NCI-H1436 treated with DMSO at 0.1 percent for 48 hours (cell line): ENCODE data around the gene KIF6.

ENCODE experiments used
- DNase-seq: peaks from one replicate; lab custom pipeline; 2025; lab: John Stamatoyannopoulos, UW

KIF6 gene

GRCh38 chr6:39665861-39666260 lies 59.3 kb downstream of the KIF6 start:
- no peak for DNase-seq

GRCh38 chr6:39664173-39664572 lies 61.0 kb downstream of the KIF6 start:
- DNase-seq: no peak

GRCh38 chr6:39657355-39658135 lies 67.7 kb downstream of the KIF6 start:
- no peak for DNase-seq

DNA sequence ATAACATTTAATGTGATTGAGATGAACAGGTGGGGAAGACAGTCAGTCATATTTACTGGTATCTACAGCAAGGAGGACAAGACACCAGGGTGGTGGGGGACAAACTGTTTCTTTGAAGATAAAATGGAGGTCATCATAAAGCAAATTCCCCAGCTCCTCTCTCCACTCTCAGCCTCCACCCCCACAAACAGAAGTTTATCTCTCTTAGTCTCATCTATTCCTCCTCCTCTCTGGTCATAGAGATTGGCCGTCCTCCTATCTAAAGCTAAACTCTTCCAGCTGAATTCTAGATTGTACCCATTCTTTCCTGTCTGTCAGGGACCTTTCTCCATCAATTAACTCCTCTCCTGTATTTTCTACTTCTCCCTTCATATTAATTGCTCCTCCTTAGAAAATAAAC lies 71.1 kb downstream of the KIF6 start:
- no peak for DNase-seq

DNA sequence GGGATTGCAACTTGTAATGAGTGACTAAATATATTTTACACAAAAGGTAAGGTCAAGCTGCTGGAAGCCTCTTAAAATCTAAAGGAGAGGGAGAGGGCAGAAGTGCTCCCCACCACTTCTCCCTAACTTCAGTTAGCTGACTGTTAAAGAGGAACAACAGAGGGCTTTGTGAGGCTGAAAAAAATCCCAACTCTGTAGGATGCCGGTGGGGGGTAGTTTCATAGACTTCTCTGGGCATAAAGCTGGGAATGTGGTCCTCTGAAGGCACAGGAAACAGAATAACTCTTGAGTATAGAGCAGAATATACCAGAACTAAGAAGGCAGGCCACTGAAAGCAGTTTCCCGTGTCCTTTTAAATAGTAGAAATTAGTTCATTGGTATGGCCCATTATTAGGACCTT lies 71.6 kb downstream of the KIF6 start:
- DNase-seq: no peak

GRCh38 chr6:39649996-39650395 lies 75.2 kb downstream of the KIF6 start:
- DNase-seq: no peak

GRCh38 chr6:39646751-39647420 lies 78.3 kb downstream of the KIF6 start:
- no peak for DNase-seq

DNA sequence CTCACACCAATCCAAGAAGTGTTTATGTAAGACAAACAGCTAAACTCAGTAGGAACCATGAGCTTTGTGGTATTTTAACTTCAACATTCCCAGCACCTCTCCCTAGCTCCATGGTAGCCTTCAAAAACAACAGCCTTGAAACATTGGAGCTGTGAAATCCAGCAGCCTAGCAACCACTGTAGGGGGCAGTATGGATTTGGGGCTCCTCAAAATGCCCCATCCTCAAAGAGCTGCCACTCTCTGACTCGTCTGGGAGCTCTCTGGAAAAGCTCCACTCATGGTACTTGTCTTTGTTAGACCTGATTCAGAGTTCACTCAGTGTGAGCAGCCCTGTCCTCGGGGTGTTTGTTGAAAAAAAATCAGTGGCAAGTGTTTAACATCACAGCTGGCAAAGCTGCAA lies 82.9 kb downstream of the KIF6 start:
- DNase-seq: no peak

DNA sequence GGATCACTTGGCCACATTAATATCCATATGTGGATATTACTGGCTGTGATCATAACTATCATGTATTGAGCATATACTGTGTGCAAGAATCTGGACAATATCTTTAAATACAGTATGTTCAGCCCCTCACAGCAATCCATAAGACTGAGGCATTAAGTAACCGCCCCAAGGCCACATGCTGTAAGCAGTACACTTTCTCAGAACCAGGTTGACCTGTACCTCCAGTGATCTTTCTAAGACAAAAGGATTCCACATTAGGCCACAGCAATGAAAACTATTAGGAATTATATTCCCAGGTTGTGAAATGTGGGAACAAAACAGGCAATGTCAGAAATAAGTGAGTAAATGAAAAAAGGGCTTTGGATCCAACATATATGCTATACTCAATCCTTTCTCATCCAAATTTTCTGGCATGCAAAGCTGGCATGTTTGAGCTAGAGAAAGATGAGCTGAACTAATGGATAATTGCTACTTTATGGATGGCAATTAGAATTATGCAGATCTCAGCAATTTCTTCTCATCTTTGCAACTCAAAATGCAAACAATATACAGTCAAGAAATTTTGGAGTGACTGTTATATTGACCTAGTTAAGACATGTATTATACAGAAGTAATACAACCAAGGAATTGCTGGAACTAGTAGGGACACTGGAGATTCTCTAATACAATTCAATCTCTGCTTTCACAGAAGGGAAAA lies 86.9 kb downstream of the KIF6 start:
- DNase-seq: no peak

DNA sequence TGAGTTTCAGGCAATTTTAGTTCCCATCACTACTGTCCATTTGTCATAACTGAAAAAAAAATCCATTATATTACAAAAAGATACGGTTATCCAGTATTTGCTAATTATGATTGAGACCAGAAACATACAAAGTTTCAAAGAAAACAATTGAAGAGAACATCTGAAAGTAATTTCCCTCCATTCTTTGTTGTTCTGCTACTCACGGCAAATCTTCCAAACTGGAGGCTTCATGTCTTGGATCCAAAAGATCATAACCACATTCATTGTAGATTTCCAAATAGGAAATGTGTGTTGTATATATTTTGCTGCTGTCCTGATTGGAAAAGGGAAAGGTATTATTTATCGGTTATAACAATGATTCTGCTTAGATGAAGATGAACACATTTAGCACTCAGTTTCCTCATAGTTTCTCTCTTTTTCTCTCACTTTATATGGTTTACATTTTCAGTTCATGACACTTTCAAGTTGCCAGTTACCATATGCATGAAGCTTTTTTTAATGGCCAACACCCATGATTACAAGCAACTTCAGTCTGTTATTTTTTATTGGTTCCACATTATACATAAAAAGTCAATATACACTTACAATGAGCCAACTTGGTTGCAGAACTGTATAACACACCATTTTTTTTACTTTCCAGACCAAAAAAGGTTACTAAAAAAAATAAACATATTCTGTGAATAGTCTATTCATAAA lies 90.4 kb downstream of the KIF6 start:
- DNase-seq: no peak

DNA sequence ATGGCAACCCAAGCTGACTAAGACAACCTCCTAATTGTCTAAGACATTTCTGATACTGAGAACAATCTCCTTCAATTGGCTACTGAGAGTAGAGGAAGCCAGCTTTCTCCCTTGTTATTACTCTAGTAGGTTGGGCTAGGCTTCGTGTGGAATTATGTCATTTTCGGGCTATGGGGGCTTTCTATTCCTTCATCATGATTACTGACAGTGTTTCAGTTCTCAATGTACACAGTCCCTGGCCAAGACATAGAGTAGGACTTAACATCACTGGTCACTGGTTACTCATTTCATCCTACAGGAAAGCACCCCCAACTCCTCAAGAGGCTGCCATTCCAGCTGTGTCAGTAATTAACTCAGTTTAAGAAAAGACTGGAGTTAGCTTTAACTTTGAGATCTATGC lies 100.0 kb downstream of the KIF6 start:
- DNase-seq: no peak

- no peak for DNase-seq
These were observed 101.5 kb downstream of the KIF6 start for GRCh38 chr6:39623750-39624149.

GRCh38 chr6:39617520-39617919 lies 107.7 kb downstream of the KIF6 start:
- DNase-seq: no peak

GRCh38 chr6:39617026-39617425 lies 108.2 kb downstream of the KIF6 start:
- no peak for DNase-seq

- DNase-seq: no peak
These were observed 109.6 kb downstream of the KIF6 start for GRCh38 chr6:39615622-39616021.

DNA sequence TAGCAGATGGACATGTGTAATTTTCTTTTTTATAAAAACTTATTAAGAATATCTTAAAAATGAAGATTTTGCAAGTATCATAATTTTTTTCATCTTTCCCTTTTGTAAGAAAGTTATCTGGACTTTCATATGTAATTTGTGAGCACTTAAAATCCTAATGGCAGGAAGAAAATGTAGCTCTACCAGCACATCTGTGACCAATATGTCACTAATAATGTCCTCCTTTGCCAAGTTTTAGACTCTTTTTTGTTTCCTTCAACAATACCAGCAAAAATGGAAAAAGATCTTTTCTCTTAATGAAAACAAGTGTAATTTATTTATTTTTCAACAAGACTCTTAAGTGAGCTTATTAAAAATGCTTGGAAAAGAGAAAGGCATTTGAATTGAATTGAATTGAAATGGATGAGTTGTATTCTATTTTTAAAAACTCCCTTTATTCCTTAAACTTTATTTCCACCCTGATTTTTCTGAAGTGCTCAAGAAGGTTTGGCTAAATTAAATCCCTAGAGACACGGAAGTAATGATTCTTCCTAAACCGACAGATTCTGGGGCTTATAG lies 110.7 kb downstream of the KIF6 start:
- DNase-seq: no peak

DNA sequence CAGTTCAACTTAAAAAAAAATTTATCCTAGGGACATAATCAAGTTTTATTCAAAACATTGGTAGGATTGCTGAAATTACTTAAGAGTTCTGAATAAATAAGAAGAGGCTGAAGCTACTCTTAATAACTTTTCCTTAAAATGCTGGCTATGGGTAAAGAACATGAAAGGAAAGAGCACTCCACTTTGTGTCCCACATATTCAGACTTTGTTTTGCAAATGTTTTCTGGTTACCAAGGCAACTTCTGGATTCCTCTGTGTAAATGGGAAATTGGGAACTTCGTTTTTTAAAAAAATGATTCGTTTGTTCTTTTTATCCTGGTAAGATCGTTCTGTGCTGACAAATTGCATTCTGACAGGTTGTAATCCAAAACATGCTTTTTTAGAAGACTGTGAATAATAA lies 115.0 kb downstream of the KIF6 start:
- DNase-seq: no peak

GRCh38 chr6:39608652-39609345 lies 116.4 kb downstream of the KIF6 start:
- no peak for DNase-seq

DNA sequence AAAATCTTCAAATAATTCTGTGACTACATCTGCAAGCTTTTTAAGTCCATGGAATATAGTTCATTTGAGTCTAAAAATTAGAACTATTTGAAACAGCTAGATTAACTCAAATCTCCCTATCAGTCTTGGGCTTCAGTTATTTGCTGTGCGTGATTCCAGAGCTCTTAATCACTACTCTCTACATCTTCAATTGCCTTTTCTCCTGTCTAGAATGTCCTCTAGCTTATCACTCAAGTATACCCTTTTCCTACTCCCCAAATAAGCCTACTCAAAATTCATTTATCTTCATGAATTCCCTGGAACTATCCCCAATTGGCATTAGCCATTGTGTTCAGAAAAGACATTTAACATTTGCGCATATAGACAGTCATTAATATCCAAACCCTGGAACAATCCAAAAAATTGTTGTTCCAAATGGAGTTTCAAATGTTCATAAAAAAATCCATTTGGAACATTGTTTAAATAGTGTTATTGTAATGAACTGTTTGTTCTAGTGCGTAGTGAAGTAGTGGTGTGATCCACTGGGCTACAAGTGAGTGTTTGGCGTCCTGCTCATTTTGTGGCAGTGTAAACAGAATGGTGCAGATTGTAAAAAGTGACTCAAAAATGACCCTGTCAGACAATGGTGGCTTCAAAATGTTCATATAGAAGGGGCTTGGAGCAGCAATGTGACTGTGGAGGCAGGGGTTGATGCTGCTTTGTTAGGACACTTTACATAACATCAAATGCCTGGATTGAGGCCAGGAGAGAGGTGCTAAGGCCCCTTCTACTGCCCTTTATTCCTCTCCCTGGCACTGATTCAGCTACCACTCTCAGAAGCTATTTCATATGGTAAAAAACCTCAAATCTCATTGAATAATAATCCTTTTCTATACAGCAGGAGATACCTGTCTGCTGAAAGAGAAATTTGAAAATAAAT lies 122.3 kb downstream of the KIF6 start:
- DNase-seq: no peak

GRCh38 chr6:39599973-39600372 lies 125.2 kb downstream of the KIF6 start:
- no peak for DNase-seq

- no peak for DNase-seq
These were observed 125.9 kb downstream of the KIF6 start for GRCh38 chr6:39599341-39599740.
